GM12801 (cell line): ENCODE results near the gene PF4V1.

Experiments
- TF ChIP-seq, protein P1 (sequence below): IDR thresholded peaks from one replicate; pipeline ENCODE4 v1.5.1; 2011; ENCODE audit warnings: control low read depth; ENCODE audit not compliant: insufficient read length; ENCODE audit errors: extremely low read depth

The PF4V1 gene

DNA sequence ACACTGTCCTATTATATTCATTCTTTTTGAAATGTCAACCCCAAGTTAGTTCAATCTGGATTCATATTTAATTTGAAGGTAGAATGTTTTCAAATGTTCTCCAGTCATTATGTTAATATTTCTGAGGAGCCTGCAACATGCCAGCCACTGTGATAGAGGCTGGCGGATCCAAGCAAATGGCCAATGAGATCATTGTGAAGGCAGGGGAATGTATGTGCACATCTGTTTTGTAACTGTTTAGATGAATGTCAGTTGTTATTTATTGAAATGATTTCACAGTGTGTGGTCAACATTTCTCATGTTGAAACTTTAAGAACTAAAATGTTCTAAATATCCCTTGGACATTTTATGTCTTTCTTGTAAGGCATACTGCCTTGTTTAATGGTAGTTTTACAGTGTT lies 17.7 kb downstream of the PF4V1 start:
- TF ChIP-seq, protein P1, sequence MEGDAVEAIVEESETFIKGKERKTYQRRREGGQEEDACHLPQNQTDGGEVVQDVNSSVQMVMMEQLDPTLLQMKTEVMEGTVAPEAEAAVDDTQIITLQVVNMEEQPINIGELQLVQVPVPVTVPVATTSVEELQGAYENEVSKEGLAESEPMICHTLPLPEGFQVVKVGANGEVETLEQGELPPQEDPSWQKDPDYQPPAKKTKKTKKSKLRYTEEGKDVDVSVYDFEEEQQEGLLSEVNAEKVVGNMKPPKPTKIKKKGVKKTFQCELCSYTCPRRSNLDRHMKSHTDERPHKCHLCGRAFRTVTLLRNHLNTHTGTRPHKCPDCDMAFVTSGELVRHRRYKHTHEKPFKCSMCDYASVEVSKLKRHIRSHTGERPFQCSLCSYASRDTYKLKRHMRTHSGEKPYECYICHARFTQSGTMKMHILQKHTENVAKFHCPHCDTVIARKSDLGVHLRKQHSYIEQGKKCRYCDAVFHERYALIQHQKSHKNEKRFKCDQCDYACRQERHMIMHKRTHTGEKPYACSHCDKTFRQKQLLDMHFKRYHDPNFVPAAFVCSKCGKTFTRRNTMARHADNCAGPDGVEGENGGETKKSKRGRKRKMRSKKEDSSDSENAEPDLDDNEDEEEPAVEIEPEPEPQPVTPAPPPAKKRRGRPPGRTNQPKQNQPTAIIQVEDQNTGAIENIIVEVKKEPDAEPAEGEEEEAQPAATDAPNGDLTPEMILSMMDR = no peak

DNA sequence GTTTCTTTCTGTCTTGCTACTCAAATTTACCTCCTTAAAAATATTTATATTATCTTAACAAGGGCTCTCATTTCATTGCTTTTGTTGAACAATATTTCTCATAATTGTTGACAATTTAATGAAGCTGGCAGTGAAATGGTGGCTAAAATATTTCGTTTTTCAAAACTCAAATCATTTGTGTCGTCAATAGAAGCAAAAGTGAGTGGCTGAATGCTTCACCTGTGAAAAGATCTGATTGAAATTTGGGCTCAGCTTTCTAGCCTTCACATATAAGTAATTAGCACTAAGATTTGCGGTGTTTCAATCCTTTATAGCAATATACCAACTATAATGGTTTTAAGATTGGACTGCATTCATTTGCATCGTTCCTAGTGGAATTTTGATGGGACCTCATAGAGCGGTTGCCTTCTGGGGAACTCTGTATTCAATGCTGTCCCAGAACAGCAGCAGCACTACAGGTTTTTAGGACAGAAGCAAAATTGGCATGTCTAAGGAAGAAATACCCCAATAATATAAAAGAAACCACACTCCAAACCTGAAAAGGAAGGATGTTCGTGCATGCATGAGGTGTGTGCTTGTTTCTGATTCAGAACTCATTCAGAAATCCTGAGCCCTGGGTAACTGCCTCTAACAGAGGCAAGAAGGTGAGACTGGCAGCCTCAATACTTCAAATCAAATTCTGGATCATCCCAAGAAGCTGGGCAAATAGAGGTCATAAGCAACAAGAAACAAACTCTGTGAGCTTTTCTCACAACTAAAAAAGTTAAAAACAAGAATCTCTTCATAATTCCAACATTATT lies 18.6 kb downstream of the PF4V1 start:
- TF ChIP-seq, protein P1 = no peak

DNA sequence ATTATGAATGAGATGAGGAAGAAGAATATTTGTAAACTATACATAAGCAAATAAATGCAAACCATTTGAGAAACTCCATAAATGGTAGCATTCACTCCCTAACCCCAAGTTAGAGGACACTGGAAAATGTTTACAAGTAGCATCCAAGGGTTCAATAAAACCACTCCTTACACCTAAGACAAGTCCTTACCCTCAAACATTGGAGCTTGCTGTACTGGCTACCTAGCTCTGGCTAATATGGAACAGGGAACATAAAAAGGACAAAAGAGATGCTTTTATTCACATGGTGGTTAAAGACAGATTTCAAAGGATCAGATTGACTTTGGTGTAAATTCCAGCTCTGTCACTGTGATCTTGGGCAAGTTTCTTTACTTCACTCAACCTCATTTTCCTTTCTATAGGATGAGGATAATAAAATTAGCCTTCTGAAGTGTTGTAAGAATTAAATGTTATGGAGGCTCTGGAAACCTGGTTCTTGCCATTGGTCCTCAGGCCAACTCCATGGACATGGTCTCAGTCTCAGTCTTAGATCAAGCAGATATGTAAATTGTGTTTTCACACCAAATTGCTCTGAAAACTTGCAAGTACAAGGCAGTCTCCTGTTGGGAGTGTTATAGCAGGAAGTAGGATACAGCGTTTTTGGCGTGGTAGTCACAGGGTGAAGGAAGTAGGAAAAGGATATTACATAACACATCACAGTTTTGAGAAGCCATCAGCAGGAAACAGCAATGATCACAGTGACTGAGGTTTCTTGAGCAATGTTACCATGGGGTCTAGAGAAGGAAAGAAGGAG lies 19.4 kb downstream of the PF4V1 start:
- TF ChIP-seq, protein P1 = no peak

DNA sequence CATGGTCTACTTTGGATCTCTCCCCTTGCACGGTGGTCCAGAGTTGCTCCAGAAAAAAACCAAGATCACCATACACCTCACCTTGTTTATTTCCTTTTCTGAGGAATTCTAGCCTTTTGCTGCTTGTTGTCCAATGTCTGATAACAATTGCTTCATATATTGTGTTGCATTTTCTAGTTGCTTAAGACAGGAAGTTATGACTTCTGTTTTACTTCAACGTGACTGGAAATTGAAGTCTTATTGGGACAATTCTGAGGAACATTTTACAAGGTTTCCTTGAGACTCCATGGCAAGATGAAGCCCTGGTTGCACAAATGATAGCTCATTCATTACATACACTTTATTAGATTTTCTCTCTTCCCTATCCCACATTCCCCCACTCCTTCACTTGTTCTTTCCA lies 21.3 kb downstream of the PF4V1 start:
- TF ChIP-seq, protein P1 = no peak

DNA sequence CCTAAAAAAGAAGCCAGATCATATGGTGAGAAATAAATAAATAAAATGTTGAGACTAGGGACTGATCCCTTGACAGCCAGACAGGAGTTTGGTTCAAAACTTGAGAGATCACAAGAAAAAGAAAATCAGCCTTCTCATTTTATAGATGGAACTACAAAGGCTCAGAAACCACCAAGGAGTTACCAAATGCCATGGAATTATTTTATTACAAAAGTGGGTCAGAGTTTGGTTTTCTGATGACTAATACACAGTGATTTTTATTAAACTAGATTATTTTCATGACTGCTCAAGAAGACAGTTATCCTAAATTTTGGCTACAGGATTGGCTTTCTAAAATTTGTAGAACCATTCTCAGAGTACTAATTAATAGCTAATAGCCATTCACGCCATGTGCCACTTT lies 22.3 kb downstream of the PF4V1 start:
- TF ChIP-seq, protein P1 = no peak

DNA sequence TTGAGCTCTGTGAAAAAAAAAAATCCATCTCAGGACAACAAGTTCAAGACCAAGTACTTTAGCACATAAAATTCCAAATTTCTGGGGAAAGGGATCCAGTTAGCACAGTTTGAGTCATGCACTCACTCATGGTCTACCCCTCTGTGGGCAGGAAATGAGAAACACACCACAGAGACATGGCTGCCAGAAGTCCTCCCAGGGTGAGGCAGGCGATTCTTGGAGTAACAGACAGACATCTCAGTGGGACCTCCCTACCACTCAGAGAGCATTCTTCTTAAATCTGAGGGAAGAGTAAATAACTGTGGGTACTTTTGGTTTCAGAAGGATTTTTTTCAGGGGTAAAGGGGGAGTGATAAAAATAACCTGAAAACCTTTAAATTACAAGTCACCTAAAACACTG lies 30.2 kb downstream of the PF4V1 start:
- TF ChIP-seq, protein P1 = no peak

DNA sequence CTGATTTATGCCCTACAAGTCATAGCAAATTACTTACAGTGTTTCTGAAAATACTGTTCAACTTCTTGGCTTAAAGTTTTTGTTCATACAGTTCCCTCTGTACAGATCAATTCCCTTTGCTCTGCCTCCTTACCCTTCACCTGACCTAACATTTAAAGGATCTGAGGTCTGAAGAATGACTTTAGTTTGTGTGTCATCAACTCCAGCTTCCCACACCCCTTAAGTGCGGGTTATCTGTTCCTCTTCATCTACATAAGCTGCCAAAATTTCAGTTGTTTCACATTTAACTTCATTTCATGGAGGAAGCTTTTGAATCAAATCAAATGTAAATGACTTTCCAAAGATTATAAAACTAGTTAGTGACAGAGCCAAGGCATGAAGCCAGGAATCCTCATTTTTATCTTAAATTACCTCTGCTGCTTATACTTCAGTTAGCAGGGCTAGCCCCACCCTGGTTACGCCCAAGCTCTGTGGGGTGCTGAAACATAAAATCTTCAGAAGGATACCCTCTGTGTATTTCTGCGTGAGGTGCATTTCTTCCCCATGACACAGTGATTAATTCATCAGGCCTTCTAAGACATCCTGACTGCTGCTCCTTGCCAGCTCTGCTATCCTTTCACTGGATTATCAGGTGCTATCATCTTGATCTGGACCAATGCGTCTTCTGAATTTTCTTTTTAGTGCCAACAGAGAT lies 32.6 kb downstream of the PF4V1 start:
- TF ChIP-seq, protein P1 = no peak
